ENCODE measurements around the gene ZMYND19. TPM values are rescaled to one million over a fixed set of nuclear protein-coding genes. Genes with fewer than 3 reads are reported as not detected.
A peak's percentile ranks its signal among the peaks of the same experiment; 100 is the strongest.

Gene ZMYND19
- total RNA-seq, 1 experiment from 2014 or later: 77.9 TPM

DNA sequence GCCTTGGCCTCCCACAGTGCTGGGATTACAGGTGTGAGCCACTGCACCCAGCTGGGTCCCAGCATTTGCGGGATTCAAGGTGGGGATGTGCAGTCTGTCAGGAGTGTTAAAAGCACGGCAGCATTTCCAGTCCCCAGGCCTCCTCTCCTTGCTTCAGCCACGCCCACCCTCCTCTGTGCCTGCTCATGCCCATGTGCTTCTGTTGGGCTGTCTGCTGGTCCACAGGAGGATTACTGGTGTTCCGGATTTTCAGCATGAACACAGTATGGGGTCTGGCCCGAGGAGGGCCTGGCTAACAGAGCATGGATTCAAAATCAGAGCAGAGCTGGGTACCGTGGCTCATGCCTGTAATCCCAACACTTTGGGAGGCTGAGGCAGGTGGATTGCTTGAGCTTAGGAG is 20.6 kb upstream of the ZMYND19 start (continued):
- TF ChIP-seq, protein P1, sequence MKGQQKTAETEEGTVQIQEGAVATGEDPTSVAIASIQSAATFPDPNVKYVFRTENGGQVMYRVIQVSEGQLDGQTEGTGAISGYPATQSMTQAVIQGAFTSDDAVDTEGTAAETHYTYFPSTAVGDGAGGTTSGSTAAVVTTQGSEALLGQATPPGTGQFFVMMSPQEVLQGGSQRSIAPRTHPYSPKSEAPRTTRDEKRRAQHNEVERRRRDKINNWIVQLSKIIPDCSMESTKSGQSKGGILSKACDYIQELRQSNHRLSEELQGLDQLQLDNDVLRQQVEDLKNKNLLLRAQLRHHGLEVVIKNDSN (CRISPR knock-in tag; IDR thresholded peaks at IDR 0.05): no peak

DNA sequence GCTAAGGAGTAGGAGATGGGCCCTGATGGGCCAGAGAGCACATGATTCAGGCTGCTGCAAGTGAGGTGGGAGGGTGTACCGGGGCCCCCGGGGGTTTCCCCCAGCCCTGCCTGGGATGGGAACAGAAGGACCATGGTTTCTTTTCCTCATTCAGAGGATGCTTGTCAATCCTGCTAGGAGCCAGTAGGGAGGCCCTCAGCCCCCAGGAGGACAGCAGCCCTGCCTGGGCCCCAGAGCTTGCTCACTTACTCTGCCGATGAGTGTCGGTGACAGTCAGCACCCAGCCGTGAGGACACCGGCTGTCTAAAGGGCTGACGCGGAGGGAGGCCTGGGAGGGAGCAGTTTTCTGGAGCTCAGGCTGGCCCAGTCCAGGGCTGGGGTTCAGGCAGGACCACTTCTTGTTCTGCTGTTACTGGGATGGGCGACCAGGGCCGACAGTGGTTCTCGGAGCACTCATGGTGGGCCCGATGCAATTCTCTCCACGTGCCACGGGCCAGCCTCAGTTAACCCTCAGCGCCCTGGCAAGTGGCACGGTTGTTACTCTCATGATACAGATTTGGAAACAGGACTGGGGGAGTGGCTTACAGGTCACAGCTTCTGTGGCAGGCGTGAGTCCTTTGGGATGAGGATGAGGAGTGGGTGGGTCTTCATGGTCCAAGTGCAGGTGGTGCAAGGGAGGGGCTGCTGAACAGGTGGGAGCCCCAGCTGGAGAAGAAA is 17.0 kb upstream of the ZMYND19 start:
- Mint-ChIP-seq H3K4me1 (peaks cover 27% of the 10 kb centered on the region), H3K9me3 (no peaks in the 10 kb centered on the region), H3K36me3 (no peaks in the 10 kb centered on the region), H3K27ac (no peak overlapping the region), H3K4me3 (peak overlapping the region; percentile 72), H3K27me3 (ENCODE audit: low read depth) (peaks cover 23% of the 10 kb centered on the region)
- ATAC-seq (no peak), DNase-seq (ENCODE audit: low spot score) (no peak)
- no peak for TF ChIP-seq RELA (CRISPR knock-in tag; IDR thresholded peaks at IDR 0.05; ENCODE audit: borderline replicate concordance)
- no peak for TF ChIP-seq KAT7 (CRISPR knock-in tag; IDR thresholded peaks at IDR 0.05; ENCODE audit: borderline replicate concordance)
- TF ChIP-seq MXD4 (CRISPR knock-in tag; IDR thresholded peaks at IDR 0.05; ENCODE audit: borderline replicate concordance): no peak
- no peak for TF ChIP-seq NR2C2 (CRISPR knock-in tag; IDR thresholded peaks at IDR 0.05)
- TF ChIP-seq, protein P2, sequence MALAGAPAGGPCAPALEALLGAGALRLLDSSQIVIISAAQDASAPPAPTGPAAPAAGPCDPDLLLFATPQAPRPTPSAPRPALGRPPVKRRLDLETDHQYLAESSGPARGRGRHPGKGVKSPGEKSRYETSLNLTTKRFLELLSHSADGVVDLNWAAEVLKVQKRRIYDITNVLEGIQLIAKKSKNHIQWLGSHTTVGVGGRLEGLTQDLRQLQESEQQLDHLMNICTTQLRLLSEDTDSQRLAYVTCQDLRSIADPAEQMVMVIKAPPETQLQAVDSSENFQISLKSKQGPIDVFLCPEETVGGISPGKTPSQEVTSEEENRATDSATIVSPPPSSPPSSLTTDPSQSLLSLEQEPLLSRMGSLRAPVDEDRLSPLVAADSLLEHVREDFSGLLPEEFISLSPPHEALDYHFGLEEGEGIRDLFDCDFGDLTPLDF (CRISPR knock-in tag; IDR thresholded peaks at IDR 0.05): no peak
- POLR2A ChIA-PET: no interaction called here
- CTCF ChIA-PET: interaction anchor here (1.2 kb wide), 1 partner anchor 26 kb away, joined by 3 read pairs; no protein-coding TSS in a partner anchor

DNA sequence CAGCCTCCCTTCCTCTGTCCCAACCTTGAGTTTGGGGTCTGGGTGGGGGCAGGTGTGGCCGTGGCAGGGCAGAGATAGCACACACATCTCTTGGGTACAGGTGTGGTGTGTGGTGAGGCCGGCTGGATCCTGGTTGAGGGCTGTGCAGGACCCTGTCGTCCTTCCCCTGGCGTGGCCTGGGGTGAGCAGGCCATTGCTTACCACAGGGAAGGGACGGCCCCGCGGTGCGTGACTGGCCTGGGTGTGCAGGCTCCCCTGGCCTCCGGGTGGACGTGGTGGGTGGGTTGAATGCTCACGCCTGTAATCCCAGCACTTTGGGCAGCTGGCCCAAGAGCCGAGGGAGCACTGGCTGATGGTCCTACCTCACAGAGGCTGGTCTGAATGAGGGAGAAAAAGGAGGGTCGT is 16.4 kb upstream of the ZMYND19 start:
- POLR2A ChIA-PET: no interaction called here
- no peak for TF ChIP-seq JAZF1 (CRISPR knock-in tag; IDR thresholded peaks at IDR 0.05)
- TF ChIP-seq, protein P3, sequence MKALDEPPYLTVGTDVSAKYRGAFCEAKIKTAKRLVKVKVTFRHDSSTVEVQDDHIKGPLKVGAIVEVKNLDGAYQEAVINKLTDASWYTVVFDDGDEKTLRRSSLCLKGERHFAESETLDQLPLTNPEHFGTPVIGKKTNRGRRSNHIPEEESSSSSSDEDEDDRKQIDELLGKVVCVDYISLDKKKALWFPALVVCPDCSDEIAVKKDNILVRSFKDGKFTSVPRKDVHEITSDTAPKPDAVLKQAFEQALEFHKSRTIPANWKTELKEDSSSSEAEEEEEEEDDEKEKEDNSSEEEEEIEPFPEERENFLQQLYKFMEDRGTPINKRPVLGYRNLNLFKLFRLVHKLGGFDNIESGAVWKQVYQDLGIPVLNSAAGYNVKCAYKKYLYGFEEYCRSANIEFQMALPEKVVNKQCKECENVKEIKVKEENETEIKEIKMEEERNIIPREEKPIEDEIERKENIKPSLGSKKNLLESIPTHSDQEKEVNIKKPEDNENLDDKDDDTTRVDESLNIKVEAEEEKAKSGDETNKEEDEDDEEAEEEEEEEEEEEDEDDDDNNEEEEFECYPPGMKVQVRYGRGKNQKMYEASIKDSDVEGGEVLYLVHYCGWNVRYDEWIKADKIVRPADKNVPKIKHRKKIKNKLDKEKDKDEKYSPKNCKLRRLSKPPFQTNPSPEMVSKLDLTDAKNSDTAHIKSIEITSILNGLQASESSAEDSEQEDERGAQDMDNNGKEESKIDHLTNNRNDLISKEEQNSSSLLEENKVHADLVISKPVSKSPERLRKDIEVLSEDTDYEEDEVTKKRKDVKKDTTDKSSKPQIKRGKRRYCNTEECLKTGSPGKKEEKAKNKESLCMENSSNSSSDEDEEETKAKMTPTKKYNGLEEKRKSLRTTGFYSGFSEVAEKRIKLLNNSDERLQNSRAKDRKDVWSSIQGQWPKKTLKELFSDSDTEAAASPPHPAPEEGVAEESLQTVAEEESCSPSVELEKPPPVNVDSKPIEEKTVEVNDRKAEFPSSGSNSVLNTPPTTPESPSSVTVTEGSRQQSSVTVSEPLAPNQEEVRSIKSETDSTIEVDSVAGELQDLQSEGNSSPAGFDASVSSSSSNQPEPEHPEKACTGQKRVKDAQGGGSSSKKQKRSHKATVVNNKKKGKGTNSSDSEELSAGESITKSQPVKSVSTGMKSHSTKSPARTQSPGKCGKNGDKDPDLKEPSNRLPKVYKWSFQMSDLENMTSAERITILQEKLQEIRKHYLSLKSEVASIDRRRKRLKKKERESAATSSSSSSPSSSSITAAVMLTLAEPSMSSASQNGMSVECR (CRISPR knock-in tag; IDR thresholded peaks at IDR 0.05; ENCODE audit: borderline replicate concordance): 0 out of 2 replicates have a peak, but pooled peaks have one; percentile 2
- TF ChIP-seq, protein P4, sequence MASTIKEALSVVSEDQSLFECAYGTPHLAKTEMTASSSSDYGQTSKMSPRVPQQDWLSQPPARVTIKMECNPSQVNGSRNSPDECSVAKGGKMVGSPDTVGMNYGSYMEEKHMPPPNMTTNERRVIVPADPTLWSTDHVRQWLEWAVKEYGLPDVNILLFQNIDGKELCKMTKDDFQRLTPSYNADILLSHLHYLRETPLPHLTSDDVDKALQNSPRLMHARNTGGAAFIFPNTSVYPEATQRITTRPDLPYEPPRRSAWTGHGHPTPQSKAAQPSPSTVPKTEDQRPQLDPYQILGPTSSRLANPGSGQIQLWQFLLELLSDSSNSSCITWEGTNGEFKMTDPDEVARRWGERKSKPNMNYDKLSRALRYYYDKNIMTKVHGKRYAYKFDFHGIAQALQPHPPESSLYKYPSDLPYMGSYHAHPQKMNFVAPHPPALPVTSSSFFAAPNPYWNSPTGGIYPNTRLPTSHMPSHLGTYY (CRISPR knock-in tag; IDR thresholded peaks at IDR 0.05): no peak
- TF ChIP-seq, protein P5, sequence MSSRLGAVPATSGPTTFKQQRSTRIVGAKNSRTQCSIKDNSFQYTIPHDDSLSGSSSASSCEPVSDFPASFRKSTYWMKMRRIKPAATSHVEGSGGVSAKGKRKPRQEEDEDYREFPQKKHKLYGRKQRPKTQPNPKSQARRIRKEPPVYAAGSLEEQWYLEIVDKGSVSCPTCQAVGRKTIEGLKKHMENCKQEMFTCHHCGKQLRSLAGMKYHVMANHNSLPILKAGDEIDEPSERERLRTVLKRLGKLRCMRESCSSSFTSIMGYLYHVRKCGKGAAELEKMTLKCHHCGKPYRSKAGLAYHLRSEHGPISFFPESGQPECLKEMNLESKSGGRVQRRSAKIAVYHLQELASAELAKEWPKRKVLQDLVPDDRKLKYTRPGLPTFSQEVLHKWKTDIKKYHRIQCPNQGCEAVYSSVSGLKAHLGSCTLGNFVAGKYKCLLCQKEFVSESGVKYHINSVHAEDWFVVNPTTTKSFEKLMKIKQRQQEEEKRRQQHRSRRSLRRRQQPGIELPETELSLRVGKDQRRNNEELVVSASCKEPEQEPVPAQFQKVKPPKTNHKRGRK (CRISPR knock-in tag; IDR thresholded peaks at IDR 0.05; ENCODE audit: borderline replicate concordance): no peak

More for the DNA sequence above, 16.4 kb upstream of the ZMYND19 start:
- no peak for ATAC-seq
- peaks cover 24% of the 10 kb centered on the region for H3K27me3 Mint-ChIP-seq (ENCODE audit: low read depth)
- DNase-seq (ENCODE audit: low spot score): no peak
- no peaks in the 10 kb centered on the region for H3K9me3 Mint-ChIP-seq
- H3K4me3 Mint-ChIP-seq: peak overlapping the region; percentile 72
- no peaks in the 10 kb centered on the region for H3K36me3 Mint-ChIP-seq
- H3K27ac Mint-ChIP-seq: no peak overlapping the region
- CTCF ChIA-PET: interaction anchor here (1.2 kb wide), 1 partner anchor 25 kb away, joined by 3 read pairs; no protein-coding TSS in a partner anchor
- peaks cover 23% of the 10 kb centered on the region for H3K4me1 Mint-ChIP-seq
